Osteoblast (primary cell): Measurements from ENCODE around the gene MAD1L1. TPM values are rescaled to one million over a fixed set of nuclear protein-coding genes. Genes with fewer than 3 reads are reported as not detected.
A peak's percentile ranks its signal among the peaks of the same experiment; 100 is the strongest.

Source experiments
- DNase-seq: peaks from one replicate; pipeline ENCODE4 v3.0.0; 2011; ENCODE audit warnings: low spot score, mixed read lengths; ENCODE audit not compliant: insufficient read length; ENCODE audit errors: missing footprints
- H2AFZ ChIP-seq: 2 replicates; pipeline ENCODE4 v1.6.0; 2011; ENCODE audit warnings: mild to moderate bottlenecking, low read length
- H3K27ac ChIP-seq: 2 replicates; pipeline ENCODE4 v1.5.1; 2011; ENCODE audit warnings: mild to moderate bottlenecking, low read depth, low read length, moderate library complexity
- H3K27me3 ChIP-seq: 2 replicates; pipeline ENCODE4 v1.6.0; 2012; ENCODE audit warnings: mild to moderate bottlenecking, control low read depth, inconsistent platforms, low read length, moderate library complexity; ENCODE audit not compliant: insufficient read depth
- H3K36me3 ChIP-seq: 2 replicates; pipeline ENCODE4 v1.5.1; 2011; ENCODE audit warnings: mild to moderate bottlenecking, low read length, control low read depth, moderate library complexity; ENCODE audit not compliant: insufficient read depth
- H3K4me1 ChIP-seq: 2 replicates; pipeline ENCODE4 v1.5.1; 2011; ENCODE audit warnings: mild to moderate bottlenecking, low read length, control low read depth, moderate library complexity; ENCODE audit not compliant: insufficient read depth
- H3K4me2 ChIP-seq: 2 replicates; pipeline ENCODE4 v1.6.0; 2011; ENCODE audit warnings: mild to moderate bottlenecking, low read length; ENCODE audit not compliant: insufficient read depth
- H3K4me3 ChIP-seq: fragments of 200-600 bp; sonication (generic); 3 replicates; pipeline ENCODE4 v1.5.1; 2012; ENCODE audit warnings: mild to moderate bottlenecking, low read length, inconsistent platforms; ENCODE audit not compliant: insufficient read depth
- H3K79me2 ChIP-seq: 2 replicates; pipeline ENCODE4 v1.6.0; 2012; ENCODE audit warnings: mild to moderate bottlenecking, low read length, control low read depth, inconsistent platforms; ENCODE audit not compliant: insufficient read depth
- H3K9me3 ChIP-seq: 2 replicates; pipeline ENCODE4 v1.5.1; 2011; ENCODE audit warnings: low read depth, low read length, control low read depth
- H4K20me1 ChIP-seq: 2 replicates; pipeline ENCODE4 v1.6.0; 2012; ENCODE audit warnings: mild to moderate bottlenecking, low read length, control low read depth; ENCODE audit not compliant: insufficient read depth
- CTCF ChIP-seq: IDR thresholded peaks from 2 replicates; pipeline ENCODE4 v1.5.1; 2011; ENCODE audit warnings: mild to moderate bottlenecking, low read depth, low read length, moderate library complexity; ENCODE audit errors: extremely low read depth
- total RNA-seq: library from RNA; depleted of rRNA; stranded (reverse); fragments of >200 nt; gene quantifications from 2 replicates; pipeline ENCODE4 v1.2.3, GENCODE V29; 2012

The MAD1L1 gene
- total RNA-seq, 1 donor: 66.2 TPM

GRCh38 chr7:1906087-1906830 is 326.5 kb downstream of the MAD1L1 start:
- H3K4me2 ChIP-seq: no peak overlapping the region
- H4K20me1 ChIP-seq: no peaks in the 10 kb centered on the region
- H3K27me3 ChIP-seq: no peaks in the 10 kb centered on the region
- no peak for DNase-seq
- no peaks in the 10 kb centered on the region for H3K79me2 ChIP-seq
- H3K4me3 ChIP-seq: no peak overlapping the region
- no peaks in the 10 kb centered on the region for H3K9me3 ChIP-seq
- H3K36me3 ChIP-seq: no peaks in the 10 kb centered on the region
- H3K27ac ChIP-seq: no peak overlapping the region
- H3K4me1 ChIP-seq: no peaks in the 10 kb centered on the region
- H2AFZ ChIP-seq: no peak overlapping the region
- no peak for TF ChIP-seq CTCF

GRCh38 chr7:1902231-1902855 is 330.4 kb downstream of the MAD1L1 start:
- Histone ChIP-seq H3K4me2 (no peak overlapping the region), H2AFZ (no peak overlapping the region), H3K4me1 (peaks cover 19% of the 10 kb centered on the region), H3K27me3 (no peaks in the 10 kb centered on the region), H4K20me1 (no peaks in the 10 kb centered on the region), H3K36me3 (no peaks in the 10 kb centered on the region), H3K27ac (no peak overlapping the region), H3K4me3 (no peak overlapping the region), H3K9me3 (no peaks in the 10 kb centered on the region), H3K79me2 (no peaks in the 10 kb centered on the region)
- TF ChIP-seq CTCF: no peak
- peak; percentile 62 for DNase-seq

GRCh38 chr7:1901431-1902210 is 331.1 kb downstream of the MAD1L1 start:
- Histone ChIP-seq H3K27me3 (no peaks in the 10 kb centered on the region), H3K27ac (no peak overlapping the region), H3K4me2 (no peak overlapping the region), H3K36me3 (peaks cover under 1% of the 10 kb centered on the region), H3K79me2 (no peaks in the 10 kb centered on the region), H3K4me3 (no peak overlapping the region), H3K4me1 (peaks cover 19% of the 10 kb centered on the region), H3K9me3 (no peaks in the 10 kb centered on the region), H2AFZ (no peak overlapping the region), H4K20me1 (no peaks in the 10 kb centered on the region)
- no peak for DNase-seq
- no peak for TF ChIP-seq CTCF

- no peaks in the 10 kb centered on the region for H4K20me1 ChIP-seq
- no peak overlapping the region for H3K4me3 ChIP-seq
- H3K9me3 ChIP-seq: no peaks in the 10 kb centered on the region
- peaks cover 19% of the 10 kb centered on the region for H3K4me1 ChIP-seq
- no peak overlapping the region for H2AFZ ChIP-seq
- no peak for TF ChIP-seq CTCF
- H3K4me2 ChIP-seq: no peak overlapping the region
- DNase-seq: peak; percentile 44
- no peaks in the 10 kb centered on the region for H3K27me3 ChIP-seq
- H3K36me3 ChIP-seq: peaks cover 4% of the 10 kb centered on the region
- H3K27ac ChIP-seq: no peak overlapping the region
- no peaks in the 10 kb centered on the region for H3K79me2 ChIP-seq
Observed at GRCh38 chr7:1900847-1901246, 331.9 kb downstream of the MAD1L1 start.
